DOHH2 (cell line): Measurements from ENCODE around the gene RAI1.

Source experiments
- H3F3A ChIP-seq: fragments of 200-600 bp; sonication (generic), shearing (Covaris generic); 2 replicates; pipeline ENCODE4 v1.6.0; 2016; ENCODE audit warnings: antibody characterized with exemption, mild to moderate bottlenecking; ENCODE audit not compliant: control insufficient read depth, insufficient read depth
- H3K27ac ChIP-seq: fragments of 200-600 bp; sonication (generic); 2 replicates; pipeline ENCODE4 v1.5.1; 2014; ENCODE audit warnings: low read depth, mild to moderate bottlenecking, low read length, moderate library complexity
- H3K27me3 ChIP-seq: fragments of 200-600 bp; sonication (generic); 2 replicates; pipeline ENCODE4 v1.6.1; 2014; ENCODE audit warnings: mild to moderate bottlenecking, low read length, mixed read lengths; ENCODE audit not compliant: control insufficient read depth
- H3K36me3 ChIP-seq: fragments of 200-600 bp; sonication (generic); 2 replicates; pipeline ENCODE4 v1.6.1; 2014; ENCODE audit warnings: mild to moderate bottlenecking, low read length, moderate library complexity, mixed read lengths; ENCODE audit not compliant: control insufficient read depth
- H3K4me1 ChIP-seq: fragments of 200-600 bp; sonication (generic); 2 replicates; pipeline ENCODE4 v1.6.1; 2014; ENCODE audit warnings: mild to moderate bottlenecking, low read length, mixed read lengths; ENCODE audit not compliant: control insufficient read depth
- H3K4me2 ChIP-seq: fragments of 200-600 bp; sonication (generic); 2 replicates; pipeline ENCODE4 v1.6.0; 2014; ENCODE audit warnings: mild to moderate bottlenecking, low read length, moderate library complexity
- H3K4me3 ChIP-seq: fragments of 200-600 bp; sonication (generic); 2 replicates; pipeline ENCODE4 v1.5.1; 2014; ENCODE audit warnings: mild to moderate bottlenecking, low read length, mixed read lengths
- H3K79me2 ChIP-seq: fragments of 200-600 bp; sonication (generic); 2 replicates; pipeline ENCODE4 v1.6.1; 2014; ENCODE audit warnings: mild to moderate bottlenecking, low read length, mixed read lengths; ENCODE audit not compliant: control insufficient read depth
- H3K9me2 ChIP-seq: fragments of 200-600 bp; sonication (generic); replicated peaks from 2 replicates; pipeline ENCODE4 v1.6.1; 2014; ENCODE audit warnings: mild to moderate bottlenecking, low read length, mixed read lengths; ENCODE audit not compliant: control insufficient read depth
- H3K9me3 ChIP-seq: fragments of 200-600 bp; sonication (generic); 2 replicates; pipeline ENCODE4 v1.6.1; 2014; ENCODE audit warnings: antibody characterized with exemption, low read length, mixed read lengths; ENCODE audit not compliant: control insufficient read depth, insufficient read depth
- H4K20me1 ChIP-seq: fragments of 200-600 bp; sonication (generic); 2 replicates; pipeline ENCODE4 v1.6.0; 2014; ENCODE audit warnings: low read depth, mild to moderate bottlenecking, antibody characterized with exemption, low read length, moderate library complexity; ENCODE audit not compliant: control insufficient read depth, insufficient read depth
- EZH2phosphoT487 ChIP-seq: fragments of 200-600 bp; sonication (generic); IDR thresholded peaks from 2 replicates; pipeline ENCODE4 v1.6.1; 2017; ENCODE audit warnings: borderline replicate concordance, mild to moderate bottlenecking, antibody characterized with exemption, low read length, moderate library complexity, mixed read lengths
- TF ChIP-seq, protein P1 (sequence below): fragments of 200-600 bp; sonication (generic); IDR thresholded peaks from one replicate; pipeline ENCODE4 v1.5.1; 2014; ENCODE audit warnings: antibody characterized with exemption, mild to moderate bottlenecking, low read depth, low read length; ENCODE audit not compliant: poor library complexity, severe bottlenecking

RAI1 gene

DNA sequence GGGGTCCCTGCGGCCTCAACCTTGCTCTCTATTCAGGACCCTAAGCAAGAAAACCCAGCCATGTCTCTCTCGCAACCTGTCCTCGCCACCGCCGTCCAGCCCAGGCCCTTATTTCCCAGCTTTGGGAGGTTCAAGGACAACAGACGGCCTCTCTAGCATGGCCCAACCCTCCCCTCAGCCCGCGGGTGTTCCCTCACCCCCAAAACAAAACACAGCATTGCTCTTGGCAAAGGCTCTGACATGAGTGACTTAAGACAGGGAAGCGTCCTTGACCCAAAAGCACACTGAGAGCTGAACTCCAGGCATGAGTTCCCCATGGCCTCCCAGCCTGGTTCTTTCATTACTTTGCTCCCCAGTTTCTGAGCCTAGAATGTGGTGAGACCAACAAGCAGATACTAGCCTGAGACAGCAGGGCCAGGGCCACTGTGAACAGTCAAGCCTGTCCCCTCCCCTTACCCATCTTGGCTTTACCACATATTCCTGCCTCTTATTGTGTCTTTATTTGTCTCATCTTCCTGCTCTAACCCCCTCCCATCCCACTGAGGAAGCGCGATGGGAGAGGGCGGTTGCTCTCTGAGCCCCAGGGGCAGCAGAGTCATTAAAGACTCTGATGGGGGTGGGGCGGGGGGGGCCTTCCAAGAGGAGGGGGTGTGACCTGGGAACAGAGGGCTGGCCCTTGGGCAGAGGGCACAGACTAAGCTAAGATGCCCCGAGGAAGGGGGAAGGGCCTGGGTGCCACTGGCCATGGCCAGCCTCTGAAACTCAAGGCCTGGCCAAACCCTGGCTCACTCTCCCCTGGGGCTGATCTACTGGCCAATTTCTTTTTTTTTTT is 143.7 kb downstream of the RAI1 start:
- H3K27ac ChIP-seq, result peak overlapping the region; percentile 92
- H3K9me2 ChIP-seq, result no peaks in the 10 kb centered on the region
- peaks cover 95% of the 10 kb centered on the region for H3K79me2 ChIP-seq
- peak overlapping the region; percentile 80 for H3K4me3 ChIP-seq
- H3K27me3 ChIP-seq, result no peaks in the 10 kb centered on the region
- H3K36me3 ChIP-seq, result peaks cover 50% of the 10 kb centered on the region
- H3K4me2 ChIP-seq, result peak overlapping the region; percentile 100
- no peaks in the 10 kb centered on the region for H3K9me3 ChIP-seq
- no peaks in the 10 kb centered on the region for H3F3A ChIP-seq
- TF ChIP-seq EZH2phosphoT487, result no peak
- TF ChIP-seq, protein P1, sequence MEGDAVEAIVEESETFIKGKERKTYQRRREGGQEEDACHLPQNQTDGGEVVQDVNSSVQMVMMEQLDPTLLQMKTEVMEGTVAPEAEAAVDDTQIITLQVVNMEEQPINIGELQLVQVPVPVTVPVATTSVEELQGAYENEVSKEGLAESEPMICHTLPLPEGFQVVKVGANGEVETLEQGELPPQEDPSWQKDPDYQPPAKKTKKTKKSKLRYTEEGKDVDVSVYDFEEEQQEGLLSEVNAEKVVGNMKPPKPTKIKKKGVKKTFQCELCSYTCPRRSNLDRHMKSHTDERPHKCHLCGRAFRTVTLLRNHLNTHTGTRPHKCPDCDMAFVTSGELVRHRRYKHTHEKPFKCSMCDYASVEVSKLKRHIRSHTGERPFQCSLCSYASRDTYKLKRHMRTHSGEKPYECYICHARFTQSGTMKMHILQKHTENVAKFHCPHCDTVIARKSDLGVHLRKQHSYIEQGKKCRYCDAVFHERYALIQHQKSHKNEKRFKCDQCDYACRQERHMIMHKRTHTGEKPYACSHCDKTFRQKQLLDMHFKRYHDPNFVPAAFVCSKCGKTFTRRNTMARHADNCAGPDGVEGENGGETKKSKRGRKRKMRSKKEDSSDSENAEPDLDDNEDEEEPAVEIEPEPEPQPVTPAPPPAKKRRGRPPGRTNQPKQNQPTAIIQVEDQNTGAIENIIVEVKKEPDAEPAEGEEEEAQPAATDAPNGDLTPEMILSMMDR, result no peak
- H4K20me1 ChIP-seq, result peaks cover 9% of the 10 kb centered on the region; the same call in 1 of the 2 replicates
- peaks cover 79% of the 10 kb centered on the region for H3K4me1 ChIP-seq

DNA sequence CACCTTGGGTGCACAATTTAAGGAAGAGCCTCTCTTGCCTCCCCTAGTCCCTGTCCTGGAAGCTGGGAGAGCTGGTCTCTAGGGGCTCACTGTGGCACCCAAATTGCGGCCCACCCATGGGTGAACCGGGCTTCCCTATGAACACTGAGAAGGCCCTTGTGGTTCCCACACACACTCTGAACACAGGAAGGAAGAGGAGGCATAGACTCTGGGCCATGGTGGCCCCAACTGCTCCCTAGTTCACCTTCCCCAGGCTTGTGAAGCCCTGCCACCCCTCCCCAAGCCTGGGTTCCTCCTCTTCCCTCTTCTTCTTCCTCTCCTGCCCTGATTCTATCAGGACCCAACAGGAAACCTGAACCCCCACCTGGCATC is 145.1 kb downstream of the RAI1 start:
- TF ChIP-seq, protein P1, result no peak
- no peak for TF ChIP-seq EZH2phosphoT487
- H3K27ac ChIP-seq, result peak overlapping the region; percentile 30; the same call in 1 of the 2 replicates
- no peaks in the 10 kb centered on the region for H3F3A ChIP-seq
- H3K36me3 ChIP-seq, result peaks cover 51% of the 10 kb centered on the region
- H3K27me3 ChIP-seq, result no peaks in the 10 kb centered on the region
- peaks cover 9% of the 10 kb centered on the region; the same call in 1 of the 2 replicates for H4K20me1 ChIP-seq
- H3K79me2 ChIP-seq, result peaks cover 95% of the 10 kb centered on the region
- H3K4me3 ChIP-seq, result no peak overlapping the region
- H3K9me2 ChIP-seq, result no peaks in the 10 kb centered on the region
- H3K9me3 ChIP-seq, result no peaks in the 10 kb centered on the region
- H3K4me2 ChIP-seq, result peak overlapping the region; percentile 13; the same call in 1 of the 2 replicates
- H3K4me1 ChIP-seq, result peaks cover 66% of the 10 kb centered on the region

- peaks cover 95% of the 10 kb centered on the region for H3K79me2 ChIP-seq
- no peak for TF ChIP-seq EZH2phosphoT487
- TF ChIP-seq, protein P1, result no peak
- no peaks in the 10 kb centered on the region for H3K27me3 ChIP-seq
- H3K4me2 ChIP-seq, result no peak overlapping the region
- peaks cover 14% of the 10 kb centered on the region; the same call in 1 of the 2 replicates for H4K20me1 ChIP-seq
- H3K4me3 ChIP-seq, result no peak overlapping the region
- peaks cover 59% of the 10 kb centered on the region for H3K4me1 ChIP-seq
- no peak overlapping the region for H3K27ac ChIP-seq
- no peaks in the 10 kb centered on the region for H3K9me3 ChIP-seq
- H3K36me3 ChIP-seq, result peaks cover 51% of the 10 kb centered on the region
- H3F3A ChIP-seq, result no peaks in the 10 kb centered on the region
- H3K9me2 ChIP-seq, result no peaks in the 10 kb centered on the region
Observed at GRCh38 chr17:17826942-17827785, 145.9 kb downstream of the RAI1 start.
